SKM-1 (cell line): Measurements from ENCODE around the gene TMEM163.
"Not testable (repeated sequence)": the region's sequence is repeated elsewhere in the genome, so short reads cannot be mapped to it uniquely, and the experiment has no call there.

ENCODE experiments used
- DNase-seq: peaks from one replicate; lab custom pipeline; 2025; ENCODE audit not compliant: unreplicated experiment; lab: John Stamatoyannopoulos, UW

The TMEM163 gene

DNA sequence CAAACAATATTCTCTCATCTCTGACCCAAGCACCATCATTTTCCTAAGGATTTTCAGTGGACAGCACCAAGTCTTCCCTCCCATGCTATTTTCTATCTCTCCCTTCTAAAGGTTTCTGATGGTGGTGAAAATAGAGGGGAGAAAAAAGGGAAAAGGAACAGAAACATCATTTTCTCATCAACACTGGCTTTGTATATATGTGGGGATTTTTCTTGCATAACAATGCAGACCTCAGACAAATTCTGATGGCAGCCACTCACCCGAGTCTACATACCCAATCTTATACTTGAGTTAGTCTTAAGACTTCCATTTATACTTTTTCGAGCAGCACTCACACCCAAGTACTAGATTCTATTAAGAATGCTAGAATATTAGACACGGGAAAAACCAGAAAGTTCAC, 95.8 kb downstream of the TMEM163 start:
- DNase-seq = no peak

DNA sequence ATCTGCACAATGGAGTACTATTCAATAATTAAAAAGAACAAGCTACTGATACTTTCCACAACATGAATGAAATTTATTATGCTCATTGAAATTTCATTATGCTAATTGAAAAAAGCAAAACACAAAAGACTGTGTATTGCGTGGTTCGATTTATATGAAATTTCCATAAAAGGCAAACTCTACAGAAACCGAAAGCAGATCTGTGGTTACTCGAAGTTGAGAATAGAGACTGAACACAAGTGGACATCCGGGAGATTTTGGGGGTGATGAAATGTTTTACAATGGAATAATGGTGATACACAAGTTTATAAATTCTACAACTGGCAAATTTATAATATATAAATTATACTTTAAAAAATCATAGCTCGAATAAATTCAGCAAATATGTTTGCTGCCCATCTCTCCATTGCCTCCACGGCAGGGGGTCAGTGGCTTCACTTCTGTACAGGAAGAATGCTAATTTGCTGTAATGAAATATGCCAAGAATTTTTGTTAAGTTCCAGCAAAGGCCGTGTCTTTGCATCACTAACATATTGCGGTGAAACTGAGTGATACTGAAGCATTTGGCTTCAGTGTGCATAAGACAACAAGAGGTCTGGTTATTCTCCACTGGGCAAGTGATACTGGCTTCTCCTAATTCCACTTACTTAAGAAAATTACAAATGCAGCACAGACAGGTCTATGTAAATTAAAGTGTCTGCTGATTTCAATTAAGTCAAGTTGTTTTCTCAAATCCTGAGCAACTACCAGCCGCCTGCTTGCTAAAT, 96.7 kb downstream of the TMEM163 start:
- DNase-seq = no peak

DNA sequence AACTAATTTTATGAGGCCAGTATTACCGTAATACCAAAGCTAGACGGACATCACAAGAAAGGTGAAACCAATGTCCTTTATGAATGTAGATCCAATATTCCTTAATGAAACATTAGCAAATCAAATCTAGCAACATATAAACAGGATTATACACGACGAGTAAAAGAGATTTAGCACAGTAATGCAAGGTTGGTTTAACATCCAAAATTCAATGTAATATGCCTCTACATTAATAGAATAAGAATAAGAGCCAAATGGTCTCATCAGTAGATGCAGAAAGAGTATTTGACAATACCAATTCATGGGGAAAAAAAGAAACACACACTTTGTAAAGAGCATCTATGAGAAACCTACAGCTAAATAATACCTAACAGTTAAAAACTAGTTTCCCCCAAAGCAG, 99.5 kb downstream of the TMEM163 start:
- DNase-seq = no peak

DNA sequence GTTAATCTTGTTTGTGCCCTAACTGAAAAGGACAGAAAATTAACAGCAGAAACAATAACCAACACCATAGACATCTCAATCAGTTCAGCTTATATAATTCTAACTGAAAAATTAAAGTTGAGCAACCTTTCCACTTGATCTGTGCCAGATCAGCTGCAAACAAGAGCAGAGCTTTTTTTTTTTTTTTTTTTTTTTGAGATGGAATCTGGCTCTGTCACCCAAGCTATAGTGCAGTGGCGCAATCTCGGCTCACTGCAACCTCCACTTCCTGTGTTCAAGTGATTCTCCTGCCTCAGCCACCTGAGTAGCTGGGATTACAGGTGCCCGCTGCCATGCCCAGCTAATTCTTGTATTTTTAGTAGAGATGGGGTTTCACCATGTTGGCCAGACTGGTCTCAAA, 103.3 kb downstream of the TMEM163 start:
- DNase-seq = not testable (repeated sequence)

DNA sequence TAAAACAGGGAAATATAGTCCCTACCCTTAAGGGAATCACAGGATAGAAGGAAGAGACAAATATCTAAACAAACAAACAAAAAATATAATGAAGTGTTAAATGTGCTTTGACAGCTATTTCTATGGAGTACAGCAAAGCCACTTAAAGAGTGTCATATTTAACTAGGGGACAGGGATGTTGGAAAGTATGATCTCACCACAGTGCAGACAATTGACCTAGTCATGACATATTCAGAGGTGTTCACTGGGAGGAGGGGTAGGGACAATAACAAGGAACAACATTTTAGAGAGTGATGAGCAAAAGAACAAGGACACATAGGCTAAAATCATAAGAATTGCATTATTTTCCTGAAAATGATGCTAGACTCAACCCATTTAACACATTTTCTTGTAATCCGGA, 107.5 kb downstream of the TMEM163 start:
- no peak for DNase-seq

DNA sequence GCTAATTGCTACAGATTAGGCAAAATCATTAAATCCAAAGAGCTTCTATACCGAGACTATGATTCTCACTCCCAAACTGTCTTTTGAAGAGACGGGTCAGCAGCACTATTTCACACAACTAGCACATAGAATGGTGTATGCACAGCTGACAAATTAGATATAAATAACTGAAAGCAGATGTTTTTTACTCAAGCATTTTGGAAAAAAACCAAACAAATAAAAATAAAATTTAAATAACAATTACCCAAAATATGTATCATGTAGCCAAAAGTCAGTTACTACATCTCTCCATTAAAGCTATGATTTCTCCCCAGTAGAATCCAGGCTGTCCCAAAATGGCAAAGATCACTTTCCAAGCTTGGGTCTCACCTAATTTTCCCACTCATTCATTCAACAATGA, 107.9 kb downstream of the TMEM163 start:
- DNase-seq = no peak

DNA sequence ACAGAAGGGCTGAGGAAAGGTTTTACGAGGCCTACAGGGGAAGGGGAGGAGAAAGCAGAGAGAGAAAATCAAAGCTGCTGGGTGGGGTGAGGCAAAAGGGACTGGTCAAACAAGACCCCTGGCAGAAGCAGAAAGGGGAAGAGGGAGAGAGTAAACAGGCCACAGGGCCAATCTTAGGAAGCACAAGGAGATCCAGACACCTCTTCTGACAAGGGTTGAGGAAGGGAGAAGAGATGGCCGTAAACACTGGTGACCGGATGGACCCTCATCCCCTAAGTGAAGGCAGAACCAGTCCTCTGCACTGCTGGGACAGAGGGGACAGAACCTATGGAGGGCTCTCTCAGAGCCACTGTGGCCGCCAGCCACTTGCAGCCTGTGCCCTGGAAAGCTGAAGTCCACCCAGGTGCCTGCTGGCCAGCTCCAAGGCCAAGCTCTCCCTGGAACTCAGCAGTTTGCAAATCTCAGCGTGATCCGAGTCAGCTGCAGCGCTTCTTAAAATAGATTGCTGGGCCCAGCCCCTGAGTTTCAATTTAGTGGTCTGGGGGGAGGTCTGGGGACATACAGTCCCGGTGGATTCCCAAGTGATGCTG, 108.8 kb downstream of the TMEM163 start:
- DNase-seq = no peak

GRCh38 chr2:134603966-134604365, 114.8 kb downstream of the TMEM163 start:
- DNase-seq = no peak

DNA sequence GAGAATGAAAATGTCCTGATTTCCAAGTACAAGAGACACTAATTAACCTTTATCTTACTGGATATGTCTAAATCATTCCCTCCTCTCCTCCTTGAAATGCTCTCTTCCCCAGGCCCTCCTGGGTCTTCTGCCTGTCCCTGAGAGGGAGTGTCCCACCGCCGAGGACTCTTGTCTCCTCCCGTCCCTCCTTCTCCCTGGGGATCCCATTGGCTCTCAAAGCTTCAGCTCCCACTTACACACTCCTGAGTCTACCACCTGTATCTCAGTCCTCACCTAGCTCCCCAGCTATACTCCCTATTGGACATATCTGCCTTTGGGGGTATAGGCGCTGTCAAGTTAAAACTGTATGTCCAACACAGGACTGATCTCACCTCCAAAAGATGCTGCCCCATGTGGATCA, 116.1 kb downstream of the TMEM163 start:
- DNase-seq = no peak

- DNase-seq = no peak
Measured at GRCh38 chr2:134601264-134601663, 117.5 kb downstream of the TMEM163 start.

GRCh38 chr2:134600208-134600607, 118.6 kb downstream of the TMEM163 start:
- DNase-seq = no peak

GRCh38 chr2:134599236-134599635, 119.6 kb downstream of the TMEM163 start:
- no peak for DNase-seq

DNA sequence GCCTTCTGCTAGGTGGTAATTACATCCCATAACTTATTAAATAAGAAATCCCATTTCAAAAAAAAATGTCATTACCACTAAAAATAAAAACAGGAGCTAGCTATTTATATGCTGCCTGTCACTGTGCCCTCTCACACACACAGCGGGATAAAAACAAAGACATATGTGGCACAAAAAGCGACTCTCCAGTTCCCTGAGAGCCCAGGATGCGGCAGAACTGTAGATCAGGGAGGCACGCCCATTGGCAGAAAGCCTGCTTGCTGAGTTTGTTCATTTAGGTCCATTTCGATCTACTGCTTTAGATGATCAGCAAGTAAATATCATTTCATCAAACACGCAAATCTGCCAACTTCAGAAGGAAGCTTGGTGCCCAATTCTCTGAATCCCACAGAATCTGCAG, 124.4 kb downstream of the TMEM163 start:
- DNase-seq = no peak

DNA sequence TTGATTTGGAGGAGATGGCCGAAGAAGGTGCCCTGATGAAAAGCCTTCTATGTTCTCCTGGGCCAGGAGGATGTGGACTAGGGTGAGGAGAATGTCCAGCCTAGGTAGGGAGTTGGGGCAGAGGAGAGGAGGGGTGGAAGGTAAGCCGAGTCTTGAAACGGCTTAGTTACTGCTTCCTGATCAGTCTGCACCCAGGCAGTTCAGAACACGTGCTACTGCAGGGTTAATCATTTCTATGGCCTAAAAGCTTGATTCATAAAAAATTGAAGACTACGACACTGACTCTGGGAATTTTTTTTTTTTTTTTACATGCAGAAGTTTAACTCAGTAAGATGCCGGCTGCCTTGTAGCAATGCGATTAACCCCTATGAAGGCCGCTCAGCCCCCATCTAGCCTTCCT, 125.3 kb downstream of the TMEM163 start:
- no peak for DNase-seq

DNA sequence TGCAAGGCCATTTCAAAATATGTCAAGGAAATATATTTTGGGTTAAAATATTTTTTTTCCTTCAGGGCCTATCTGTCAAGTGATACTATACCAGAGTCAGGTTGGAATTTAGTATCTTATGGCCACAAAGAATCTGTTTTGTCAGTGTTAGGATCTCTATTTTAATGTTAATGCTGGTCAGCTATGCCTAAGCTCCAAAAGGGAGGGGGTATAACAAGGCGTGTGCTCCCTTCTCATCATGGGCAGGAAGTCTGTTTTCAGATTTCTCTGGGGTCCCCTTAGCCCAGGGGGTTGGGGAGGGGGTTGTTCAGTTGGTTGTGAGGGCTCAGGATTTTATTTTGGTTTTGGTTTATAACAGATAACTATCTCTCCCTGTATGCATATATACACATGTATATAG, 126.4 kb downstream of the TMEM163 start:
- no peak for DNase-seq

DNA sequence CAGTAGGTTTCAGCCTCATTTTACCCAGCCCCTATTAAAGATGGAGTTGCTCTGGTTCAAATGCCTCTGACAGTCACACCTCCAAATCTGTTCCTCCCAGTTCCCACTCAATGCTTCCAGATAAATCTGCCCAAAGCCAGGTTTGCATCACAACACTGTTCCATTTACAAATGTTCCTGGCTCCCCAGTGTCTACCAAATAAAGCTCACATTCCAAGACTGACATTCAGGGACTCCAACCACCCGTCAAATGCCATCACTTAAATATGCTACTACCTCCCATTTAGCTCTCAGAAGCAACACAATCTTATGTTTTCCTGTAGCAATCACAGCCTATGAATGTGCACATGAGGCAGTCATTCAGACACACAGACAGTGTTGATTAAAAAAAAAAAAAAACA, 127.3 kb downstream of the TMEM163 start:
- DNase-seq = no peak

DNA sequence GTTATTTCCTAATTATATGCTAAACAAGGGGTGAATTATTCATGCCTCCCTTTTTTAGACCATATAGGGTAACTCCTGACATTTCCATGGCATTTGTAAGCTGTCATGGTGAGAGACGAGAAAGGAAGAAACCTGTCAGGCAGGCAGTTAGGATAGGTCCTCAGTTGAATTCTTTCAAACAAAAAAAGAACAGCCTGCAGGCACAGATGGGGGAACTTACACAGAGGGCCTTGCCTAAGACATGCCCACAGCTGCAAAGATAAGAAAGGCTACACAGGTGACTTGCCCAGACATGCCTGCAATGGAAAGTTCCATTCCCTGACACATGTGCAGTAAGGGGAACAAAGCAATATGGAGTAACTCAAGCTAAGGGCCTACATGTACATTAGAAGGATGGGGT, 128.1 kb downstream of the TMEM163 start:
- no peak for DNase-seq

DNA sequence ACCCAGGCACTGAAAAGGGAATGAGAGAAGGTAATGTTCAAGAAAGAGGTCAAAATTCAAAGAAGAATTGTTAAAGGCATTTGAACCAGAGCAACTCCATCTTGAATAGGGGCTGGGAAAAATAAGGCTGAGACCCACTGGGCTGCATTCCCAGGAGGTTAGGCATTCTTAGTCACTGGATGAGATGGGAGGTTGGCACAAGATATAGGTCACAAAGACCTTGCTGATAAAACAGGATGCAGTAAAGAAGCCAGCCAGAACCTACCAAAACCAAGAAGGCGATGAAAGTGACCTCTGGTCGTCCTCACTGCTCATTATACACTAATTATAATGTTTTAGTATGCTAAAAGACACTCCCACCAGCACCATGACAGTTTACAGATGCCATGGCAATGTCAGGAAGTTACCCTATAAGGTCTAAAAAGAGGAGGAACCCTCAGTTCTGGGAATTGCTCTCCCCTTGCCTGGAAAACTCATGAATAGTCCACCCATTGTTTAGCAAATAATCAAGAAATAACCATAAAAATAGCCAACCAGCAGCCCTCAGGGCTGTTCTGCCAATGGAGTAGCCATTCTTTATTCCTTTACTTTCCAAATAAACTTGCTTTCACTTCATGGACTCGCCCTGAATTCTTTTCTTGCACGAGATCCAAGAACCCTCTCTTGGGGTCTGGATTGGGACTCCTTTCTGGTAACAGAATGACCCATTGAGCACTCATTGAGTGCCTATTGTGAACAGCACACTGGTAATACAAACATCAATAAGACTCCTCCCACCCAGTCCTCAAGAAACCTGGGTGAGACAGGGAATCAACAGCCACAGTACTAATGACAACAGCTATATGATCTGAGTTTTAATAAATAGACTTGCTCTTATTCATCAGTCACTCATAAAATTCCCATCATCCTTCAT, 129.4 kb downstream of the TMEM163 start:
- DNase-seq = not testable (repeated sequence)

- no peak for DNase-seq
Measured at GRCh38 chr2:134588556-134588955, 130.2 kb downstream of the TMEM163 start.

DNA sequence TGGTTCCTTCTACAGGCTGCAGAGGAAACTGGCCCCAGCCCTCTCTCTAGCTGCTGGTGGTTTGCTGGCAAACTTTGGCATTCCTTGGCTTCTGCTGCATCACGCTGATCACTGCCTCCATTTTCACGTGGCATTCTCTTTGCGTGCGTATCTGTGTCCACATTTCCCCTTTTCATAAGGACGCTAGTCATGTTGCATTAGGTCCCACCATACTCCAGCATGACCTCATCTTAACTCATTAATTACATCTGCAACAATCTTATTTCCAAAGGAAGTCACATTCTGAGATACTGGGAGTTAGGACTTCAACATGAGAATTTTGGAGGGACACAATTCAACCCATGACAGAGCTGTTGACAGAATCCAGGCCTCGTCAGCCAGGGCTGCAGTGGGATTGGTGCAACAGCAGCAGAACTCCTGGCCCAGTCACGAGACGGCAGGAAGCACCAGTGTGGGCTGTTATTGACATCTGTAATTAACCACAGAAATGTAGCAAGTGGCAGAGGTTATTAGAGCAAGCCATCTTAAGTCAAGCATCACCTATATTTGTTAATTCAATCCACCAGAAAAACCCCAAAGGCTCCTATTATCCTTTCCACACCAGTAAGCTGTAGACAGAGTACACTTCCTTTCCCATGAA, 132.4 kb downstream of the TMEM163 start:
- DNase-seq = no peak

GRCh38 chr2:134583997-134584520, 134.7 kb downstream of the TMEM163 start:
- no peak for DNase-seq
